Spinal cord (tissue), 10 donors: Measurements from ENCODE around the gene PIK3R6. TPM values are rescaled to one million over a fixed set of nuclear protein-coding genes. Genes with fewer than 3 reads are reported as not detected.

Experiments
- DNase-seq, 6 donors: peaks; one replicate each; pipeline versions ENCODE4 v3.0.0 to v3.0.0-alpha.2; 2013 to 2015; ENCODE audit warnings: low spot score in 6 of 6, low read depth in 4 of 6
- H3K27ac ChIP-seq: one replicate; pipeline ENCODE4 v1.5.1; 2013; ENCODE audit warnings: low read depth, low read length, control low read depth
- H3K27me3 ChIP-seq: one replicate; pipeline ENCODE4 v1.6.1; 2013; ENCODE audit warnings: low read length; ENCODE audit not compliant: control insufficient read depth, insufficient read depth
- H3K36me3 ChIP-seq: one replicate; pipeline ENCODE4 v1.6.1; 2013; ENCODE audit warnings: low read length; ENCODE audit not compliant: control insufficient read depth, insufficient read depth
- H3K4me1 ChIP-seq: one replicate; pipeline ENCODE4 v1.6.1; 2013; ENCODE audit warnings: low read length; ENCODE audit not compliant: control insufficient read depth, insufficient read depth
- H3K4me3 ChIP-seq: one replicate; pipeline ENCODE4 v1.5.1; 2013; ENCODE audit warnings: low read depth, low read length, control low read depth
- H3K9me3 ChIP-seq: one replicate; pipeline ENCODE4 v1.6.1; 2013; ENCODE audit warnings: low read length; ENCODE audit not compliant: control insufficient read depth, insufficient read depth
- WGBS: methylation state at CpG from one replicate; pipeline ENCODE4 v1.1.5; 2013; ENCODE audit warnings: missing lambda C conversion rate; ENCODE audit not compliant: insufficient coverage; 5-methylcytosine and 5-hydroxymethylcytosine counted together
- polyA plus RNA-seq, 2 donors: library from polyadenylated mRNA; unstranded; fragments of 120-200 nt; gene quantifications; one replicate each; pipeline ENCODE4 v1.2.1, GENCODE V29; 2013; ENCODE audit not compliant: insufficient read length in 2 of 2
- total RNA-seq, 2 donors: library from RNA; depleted of rRNA in 1 of 2; stranded (reverse); fragments of 120-200 nt in 1 of 2; fragments of >200 nt in 1 of 2; gene quantifications; one replicate each; pipeline versions ENCODE4 v1.2.3 to v1.2.4, GENCODE V29; 2013 to 2014
- donor health status: healthy.

Gene PIK3R6
- total and polyA plus RNA-seq, 4 donors: 0.50 to 4.7 (median 2.1) TPM

DNA sequence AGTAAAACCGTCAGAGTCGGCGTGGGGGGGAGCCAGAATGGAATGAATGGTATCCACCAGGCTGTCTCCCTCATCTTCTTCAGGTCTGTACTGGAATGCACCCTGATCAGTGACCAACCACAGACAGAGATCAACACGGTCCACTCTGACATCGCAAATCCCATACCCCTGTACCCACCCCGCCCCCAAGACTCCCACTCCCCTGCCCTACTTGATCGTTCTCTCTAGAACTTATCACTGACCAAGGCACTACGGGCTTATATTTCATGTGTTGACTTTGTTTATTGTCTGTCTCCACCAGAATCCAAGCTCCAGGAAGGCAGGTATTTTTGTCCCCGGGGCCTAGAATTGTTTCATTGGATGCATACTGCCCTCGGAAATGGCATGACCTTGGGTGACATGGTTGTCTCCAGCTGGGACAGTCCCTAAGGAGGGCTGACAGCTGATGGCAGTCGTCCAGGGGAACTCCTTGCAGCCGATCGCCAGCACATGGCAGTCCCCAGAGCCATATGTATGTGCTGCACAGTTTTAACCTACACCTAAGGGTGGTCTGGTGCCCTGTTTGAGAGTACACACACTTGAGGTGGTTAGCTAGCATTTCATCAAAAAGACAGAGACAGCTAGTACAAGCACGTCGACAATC lies 67.8 kb downstream of the PIK3R6 start:
- no peak overlapping the region for H3K27ac ChIP-seq
- 42% methylated on average over 8 of the region's 15 CpGs for WGBS
- no peak overlapping the region for H3K4me3 ChIP-seq
- H3K27me3 ChIP-seq: peaks cover 23% of the 10 kb centered on the region
- no peaks in the 10 kb centered on the region for H3K4me1 ChIP-seq
- no peaks in the 10 kb centered on the region for H3K9me3 ChIP-seq
- H3K36me3 ChIP-seq: no peaks in the 10 kb centered on the region
- DNase-seq: no peak

DNA sequence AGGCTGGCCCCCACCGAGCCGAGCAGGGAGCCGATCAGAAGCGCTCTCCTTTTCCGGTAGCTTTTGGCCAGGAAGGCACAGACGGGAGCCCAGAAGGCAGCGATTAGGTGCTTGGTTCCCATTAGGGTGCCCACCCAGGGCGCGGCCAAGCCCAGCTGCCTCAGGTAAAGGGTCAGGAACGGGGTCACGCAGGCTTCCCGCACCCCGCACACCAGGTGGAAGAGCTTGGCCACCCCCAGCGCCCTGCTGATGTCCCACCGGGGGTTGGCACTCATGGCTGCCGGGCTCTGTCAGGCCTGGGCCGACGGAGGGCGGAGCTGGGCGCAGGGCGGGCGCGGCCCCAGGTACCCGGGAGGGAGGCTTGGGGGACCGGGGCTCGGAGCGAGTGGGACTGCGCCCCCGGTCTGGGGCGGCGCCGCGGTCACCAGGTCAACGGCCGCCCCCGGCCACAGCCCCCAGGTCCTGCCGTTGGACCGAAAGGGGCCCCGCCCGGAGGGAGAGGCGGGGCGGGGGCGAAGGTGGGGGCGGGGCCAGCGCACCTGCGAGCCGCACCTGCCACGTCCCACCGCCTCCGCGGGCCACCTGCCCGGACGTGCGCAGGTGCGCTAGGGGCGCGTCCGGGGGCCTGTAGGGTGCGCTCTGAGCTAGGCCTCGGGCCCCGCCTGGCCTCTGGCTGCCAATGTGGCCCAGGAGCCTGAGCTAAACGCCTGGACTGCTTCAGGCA lies 68.5 kb downstream of the PIK3R6 start, which contains the start of gene MFSD6L:
Gene MFSD6L (minus strand): TSS at position 520 of the 724 bp plus-strand sequence. CDS start 245 bp downstream, at position 275.
- Histone ChIP-seq H3K27ac (no peak within 1 kb of the TSS), H3K4me3 (no peak within 1 kb of the TSS), H3K27me3 (peaks cover 23% of the 10 kb centered on the region), H3K9me3 (no peaks in the 10 kb centered on the region), H3K4me1 (no peaks in the 10 kb centered on the region), H3K36me3 (no peaks in the 10 kb centered on the region)
- WGBS: 7% methylated on average over 58 of the region's 62 CpGs
- DNase-seq: no peak

DNA sequence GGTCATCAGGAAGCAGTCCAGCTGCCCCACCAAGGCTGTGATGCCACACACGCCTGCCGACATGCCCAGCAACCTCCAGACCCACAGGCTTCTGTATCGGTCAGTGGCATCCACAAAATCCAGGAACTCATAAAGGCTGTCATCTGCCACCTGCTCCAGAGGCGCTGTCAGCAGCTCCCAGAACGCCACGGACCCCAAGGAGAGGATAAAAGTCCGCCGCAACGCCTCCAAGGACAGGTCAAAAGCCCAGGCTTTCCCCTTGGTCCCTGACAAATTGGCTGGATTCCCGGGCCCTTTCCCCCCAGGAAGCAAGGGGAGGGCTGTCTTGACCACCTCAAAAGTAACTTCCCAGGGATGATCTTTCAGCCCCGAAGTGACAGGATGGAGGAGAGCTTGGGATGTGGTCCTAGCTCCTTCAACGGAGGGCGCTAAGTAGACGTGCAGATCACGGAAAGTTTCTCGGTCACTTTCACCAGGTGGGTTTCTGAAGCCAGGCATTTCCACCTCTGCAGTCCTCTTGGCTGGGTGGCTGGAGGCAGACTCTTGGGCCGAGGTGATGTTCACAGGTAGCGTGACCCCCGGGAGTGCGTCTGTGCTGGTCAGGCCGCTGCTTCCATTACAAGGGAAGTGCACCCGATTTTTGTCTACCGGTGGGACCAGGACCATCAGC lies 69.2 kb downstream of the PIK3R6 start:
- Histone ChIP-seq H3K36me3 (no peaks in the 10 kb centered on the region), H3K27ac (no peak overlapping the region), H3K9me3 (no peaks in the 10 kb centered on the region), H3K27me3 (peaks cover 23% of the 10 kb centered on the region), H3K4me1 (no peaks in the 10 kb centered on the region), H3K4me3 (no peak overlapping the region)
- no peak for DNase-seq
- 58% methylated on average over 22 of the region's 23 CpGs for WGBS

DNA sequence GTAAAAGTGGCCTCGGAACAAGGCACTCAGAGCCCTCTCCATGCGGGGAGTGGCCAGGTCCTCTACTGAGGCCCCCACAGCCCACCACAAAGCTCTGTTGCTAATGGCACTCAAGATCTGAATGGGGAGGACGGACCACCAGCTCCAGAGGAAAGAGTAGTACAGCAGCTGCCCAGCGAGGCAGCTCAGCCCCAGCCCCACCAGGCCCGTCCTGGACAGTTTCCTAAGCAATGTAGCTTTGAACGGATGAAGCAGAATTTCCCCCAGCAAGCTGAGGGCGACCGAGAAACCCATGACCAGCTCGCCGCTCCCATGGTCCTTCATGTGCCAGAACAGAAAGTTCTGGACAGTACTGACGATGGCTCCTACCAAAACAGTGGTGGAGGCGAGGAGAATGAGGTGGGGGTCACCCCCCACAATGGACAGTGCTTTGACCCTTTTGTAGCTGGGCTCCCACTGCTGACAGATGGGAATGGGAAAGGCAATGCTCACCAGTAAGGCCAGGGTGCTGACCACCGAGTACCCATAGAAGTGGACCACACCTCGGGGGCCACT lies 69.8 kb downstream of the PIK3R6 start:
- Histone ChIP-seq H3K27ac (no peak overlapping the region), H3K4me3 (no peak overlapping the region), H3K9me3 (no peaks in the 10 kb centered on the region), H3K4me1 (no peaks in the 10 kb centered on the region), H3K36me3 (no peaks in the 10 kb centered on the region), H3K27me3 (peaks cover 23% of the 10 kb centered on the region)
- DNase-seq: no peak
- WGBS: 86% methylated on average over 14 of the region's 14 CpGs

DNA sequence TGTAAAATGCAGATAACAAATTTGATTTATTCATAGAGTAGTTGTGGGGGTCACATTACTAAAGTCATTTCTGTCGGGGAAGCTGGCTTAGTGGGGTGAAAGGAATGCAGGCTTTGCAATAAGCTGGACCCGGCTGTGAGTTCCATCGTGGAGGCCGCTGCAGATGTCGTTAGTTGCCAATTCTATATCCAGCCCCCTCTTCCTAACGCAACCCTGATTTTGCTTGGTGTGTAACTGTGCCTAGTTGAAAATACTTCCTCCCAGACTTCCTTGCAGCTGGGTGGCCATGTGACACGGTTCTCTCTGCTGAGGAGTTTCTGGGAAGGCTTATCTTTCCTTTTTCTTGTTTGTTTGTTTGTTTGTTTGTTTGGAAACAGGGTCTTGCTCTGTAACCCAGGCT lies 72.8 kb downstream of the PIK3R6 start:
- H3K4me3 ChIP-seq: no peak overlapping the region
- peaks cover 2% of the 10 kb centered on the region for H3K9me3 ChIP-seq
- H3K27me3 ChIP-seq: peaks cover 20% of the 10 kb centered on the region
- H3K36me3 ChIP-seq: no peaks in the 10 kb centered on the region
- 63% methylated on average over 1 of the region's 7 CpGs for WGBS
- no peak for DNase-seq
- H3K27ac ChIP-seq: no peak overlapping the region
- no peaks in the 10 kb centered on the region for H3K4me1 ChIP-seq

DNA sequence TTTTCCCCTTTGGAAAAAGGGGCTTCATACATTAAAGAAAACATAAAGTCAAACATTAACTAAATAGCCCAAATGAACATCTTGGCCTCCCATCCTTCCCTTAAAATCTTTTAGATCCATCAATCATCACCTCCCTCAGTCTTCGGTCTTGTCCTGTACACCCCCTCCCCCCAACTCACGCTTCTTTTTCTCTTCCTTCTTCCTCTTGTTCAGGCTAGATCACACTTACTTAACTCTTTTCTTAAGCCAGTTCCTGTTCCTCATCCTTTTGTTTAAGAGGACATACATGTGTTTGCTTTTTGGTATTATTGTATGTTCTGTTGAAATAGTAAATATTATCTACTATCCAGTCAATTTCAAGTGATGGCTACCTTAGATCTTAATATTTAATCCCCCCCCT lies 73.8 kb downstream of the PIK3R6 start:
- Histone ChIP-seq H3K27ac (no peak overlapping the region), H3K27me3 (peaks cover 11% of the 10 kb centered on the region), H3K4me3 (no peak overlapping the region), H3K36me3 (no peaks in the 10 kb centered on the region), H3K4me1 (no peaks in the 10 kb centered on the region), H3K9me3 (peaks cover 2% of the 10 kb centered on the region)
- 67% methylated on average over 1 of the region's 2 CpGs for WGBS
- DNase-seq: no peak

DNA sequence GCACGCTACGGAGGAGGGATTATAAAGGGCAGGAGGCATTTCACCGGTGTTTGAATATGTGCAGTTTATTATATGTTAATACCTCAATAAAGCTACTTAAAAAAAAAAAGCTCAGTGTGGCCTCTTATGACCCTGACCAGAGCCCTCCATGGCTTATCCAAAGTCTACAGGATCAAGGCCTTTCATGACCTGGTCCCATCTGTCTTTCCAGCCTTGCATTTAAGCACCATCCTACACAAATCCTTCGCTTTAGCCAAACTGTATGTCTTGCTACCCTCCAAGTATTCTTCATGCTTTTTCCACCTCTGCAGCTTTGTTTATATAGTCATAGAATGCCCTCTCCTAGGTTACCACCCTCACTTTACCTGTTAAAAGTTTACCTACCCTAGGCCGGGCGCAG lies 74.8 kb downstream of the PIK3R6 start:
- Histone ChIP-seq H3K4me1 (no peaks in the 10 kb centered on the region), H3K27ac (no peak overlapping the region), H3K36me3 (no peaks in the 10 kb centered on the region), H3K9me3 (peaks cover 2% of the 10 kb centered on the region), H3K27me3 (peaks cover 3% of the 10 kb centered on the region), H3K4me3 (no peak overlapping the region)
- 90% methylated on average over 1 of the region's 6 CpGs for WGBS
- no peak for DNase-seq

DNA sequence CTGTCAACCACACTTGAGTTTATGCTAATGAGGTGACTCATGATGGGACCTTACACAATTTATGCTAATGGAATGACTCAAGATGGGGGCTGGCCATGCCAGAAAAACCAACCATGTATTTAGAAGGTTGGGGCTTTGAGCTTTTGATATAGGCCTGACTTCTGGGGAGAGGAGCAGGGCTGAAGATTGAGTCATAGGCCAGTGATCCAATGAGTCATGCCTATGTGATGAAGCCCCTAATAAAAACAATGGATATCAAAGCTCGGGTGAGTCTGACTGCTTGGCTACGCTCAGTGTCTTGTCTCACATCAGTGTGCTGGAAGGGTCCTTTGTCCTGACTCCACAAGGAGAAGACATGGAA lies 75.6 kb downstream of the PIK3R6 start:
- Histone ChIP-seq H3K36me3 (no peaks in the 10 kb centered on the region), H3K4me3 (no peak overlapping the region), H3K27ac (no peak overlapping the region), H3K9me3 (peaks cover 2% of the 10 kb centered on the region), H3K27me3 (no peaks in the 10 kb centered on the region), H3K4me1 (no peaks in the 10 kb centered on the region)
- no peak for DNase-seq
- 91% methylated on average over 2 of the region's 2 CpGs for WGBS

DNA sequence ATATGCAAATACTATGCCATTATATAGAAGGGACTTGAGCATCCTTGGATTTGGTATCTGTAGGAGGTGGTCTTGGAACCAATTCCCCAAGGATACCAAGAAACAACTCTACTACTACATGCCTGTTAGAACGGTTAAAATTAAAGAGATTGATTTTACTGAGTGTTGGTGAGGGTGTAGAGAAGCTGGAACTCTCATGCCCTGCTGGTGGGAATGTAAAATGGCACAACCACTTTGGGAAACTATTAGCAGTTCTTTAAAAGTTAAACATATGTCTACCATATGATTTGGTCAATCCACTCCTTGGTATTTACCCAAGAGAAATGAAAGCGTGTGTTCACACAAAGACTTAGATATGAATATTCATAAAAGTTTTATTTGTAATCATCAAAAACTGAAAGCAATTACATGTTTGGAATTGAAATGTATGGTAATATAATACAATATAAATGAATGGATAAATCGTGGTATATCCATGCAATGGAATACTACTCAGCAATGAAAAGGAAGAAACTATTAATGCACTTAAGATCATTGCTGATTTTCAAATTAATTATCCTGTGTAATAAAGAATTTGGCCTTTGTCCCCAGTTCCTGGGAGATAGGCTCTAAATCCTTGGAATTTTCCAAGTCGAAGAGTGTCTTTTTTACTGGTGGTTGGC lies 76.1 kb downstream of the PIK3R6 start:
- peaks cover 2% of the 10 kb centered on the region for H3K9me3 ChIP-seq
- 100% methylated on average over 1 of the region's 4 CpGs for WGBS
- DNase-seq: no peak
- H3K27ac ChIP-seq: no peak overlapping the region
- H3K4me3 ChIP-seq: no peak overlapping the region
- no peaks in the 10 kb centered on the region for H3K36me3 ChIP-seq
- H3K27me3 ChIP-seq: no peaks in the 10 kb centered on the region
- H3K4me1 ChIP-seq: no peaks in the 10 kb centered on the region
